NCI-H510A (cell line): ENCODE measurements around the gene PXDN.
"Not testable (repeated sequence)": the region's sequence is repeated elsewhere in the genome, so short reads cannot be mapped to it uniquely, and the experiment has no call there.

Experiments
- DNase-seq: peaks from one replicate; lab custom pipeline; 2025; lab: John Stamatoyannopoulos, UW

The PXDN gene

DNA sequence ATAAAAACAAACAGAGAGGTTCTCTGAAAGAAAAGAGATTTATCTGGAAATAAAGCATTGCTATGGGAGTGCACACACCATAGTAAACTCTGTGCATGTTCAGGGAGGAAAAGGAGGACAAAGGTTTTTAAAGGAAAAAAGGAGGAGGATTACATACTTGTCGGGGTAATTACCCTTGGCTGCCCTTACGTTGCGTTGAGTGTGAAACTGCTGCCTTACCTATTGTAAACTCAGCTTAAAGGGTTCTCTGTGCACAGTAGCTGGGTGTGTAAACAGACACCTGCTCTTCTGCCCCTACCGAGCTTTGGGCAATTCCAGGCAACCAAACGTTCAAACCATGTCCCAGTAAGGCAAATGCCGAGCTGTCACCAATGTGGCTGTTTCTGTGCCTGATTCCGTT lies 29.6 kb upstream of the PXDN start:
- peak; percentile 41 for DNase-seq

DNA sequence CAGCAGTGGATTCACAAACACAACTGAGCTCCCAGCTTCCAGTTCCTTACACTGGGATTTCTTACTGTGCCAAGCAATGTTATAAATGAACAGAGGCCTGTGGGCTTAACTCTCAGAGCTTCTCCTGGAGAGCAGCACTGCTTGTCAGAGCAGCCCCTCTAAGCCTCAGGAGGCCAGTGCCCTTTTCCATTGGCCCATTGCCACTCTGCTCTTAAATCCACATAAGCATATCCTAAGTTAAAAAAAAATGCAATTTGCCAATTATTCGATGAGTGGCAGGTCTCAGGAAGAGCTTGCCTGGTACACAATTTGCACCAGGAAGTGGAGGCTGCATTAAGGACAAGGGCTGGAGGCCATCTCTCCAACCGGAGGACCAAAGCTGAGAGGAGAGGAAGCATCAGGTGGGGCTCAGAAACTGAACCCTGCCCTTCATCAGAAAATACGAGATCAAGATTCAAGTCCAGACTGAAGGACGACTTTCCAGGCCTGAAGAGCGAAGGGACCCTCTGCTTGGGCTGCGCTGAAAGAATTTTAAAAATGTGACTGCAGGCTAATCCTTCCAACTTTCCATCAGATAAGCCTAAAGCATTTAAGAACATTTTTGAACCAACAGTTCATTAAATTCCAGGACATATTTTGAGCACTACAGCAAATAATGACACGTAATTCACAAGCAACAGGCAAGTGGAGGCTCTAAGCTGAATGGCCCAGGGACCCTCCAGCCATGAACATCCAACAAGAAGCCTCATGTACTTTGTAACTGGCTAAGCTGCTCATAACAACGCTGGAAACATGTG lies 28.4 kb upstream of the PXDN start:
- DNase-seq = no peak

DNA sequence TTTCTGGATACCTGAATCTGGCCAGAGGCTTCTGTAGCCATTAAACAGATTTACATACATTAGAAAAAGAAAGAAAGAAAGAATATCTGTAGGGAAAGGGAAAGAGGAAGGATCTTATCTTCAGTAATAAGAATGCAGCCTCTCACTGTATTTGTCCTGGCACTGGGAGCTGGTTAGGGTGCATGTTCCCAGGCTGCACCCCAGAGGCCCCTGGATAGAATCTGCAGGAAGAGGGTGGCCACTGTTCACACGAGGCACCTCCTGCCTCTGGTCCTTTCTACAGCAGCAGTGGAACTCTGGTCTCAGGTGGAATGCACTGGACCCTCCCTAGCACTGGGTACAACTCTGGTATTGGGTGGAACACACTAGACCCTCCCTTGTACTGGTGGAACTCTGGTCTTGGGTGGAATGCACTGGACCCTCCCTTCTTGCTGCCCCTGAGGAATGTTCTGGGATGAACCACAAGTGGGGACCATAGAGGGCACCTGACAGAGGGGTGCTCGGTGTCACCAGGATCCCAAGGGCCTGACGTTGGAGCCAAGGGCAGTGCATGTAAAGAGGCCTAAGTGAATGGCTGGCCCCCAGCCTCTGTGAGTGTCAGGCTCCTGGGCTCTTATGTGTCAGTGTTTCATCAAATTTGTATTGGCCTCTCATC lies 27.4 kb upstream of the PXDN start:
- DNase-seq = no peak

DNA sequence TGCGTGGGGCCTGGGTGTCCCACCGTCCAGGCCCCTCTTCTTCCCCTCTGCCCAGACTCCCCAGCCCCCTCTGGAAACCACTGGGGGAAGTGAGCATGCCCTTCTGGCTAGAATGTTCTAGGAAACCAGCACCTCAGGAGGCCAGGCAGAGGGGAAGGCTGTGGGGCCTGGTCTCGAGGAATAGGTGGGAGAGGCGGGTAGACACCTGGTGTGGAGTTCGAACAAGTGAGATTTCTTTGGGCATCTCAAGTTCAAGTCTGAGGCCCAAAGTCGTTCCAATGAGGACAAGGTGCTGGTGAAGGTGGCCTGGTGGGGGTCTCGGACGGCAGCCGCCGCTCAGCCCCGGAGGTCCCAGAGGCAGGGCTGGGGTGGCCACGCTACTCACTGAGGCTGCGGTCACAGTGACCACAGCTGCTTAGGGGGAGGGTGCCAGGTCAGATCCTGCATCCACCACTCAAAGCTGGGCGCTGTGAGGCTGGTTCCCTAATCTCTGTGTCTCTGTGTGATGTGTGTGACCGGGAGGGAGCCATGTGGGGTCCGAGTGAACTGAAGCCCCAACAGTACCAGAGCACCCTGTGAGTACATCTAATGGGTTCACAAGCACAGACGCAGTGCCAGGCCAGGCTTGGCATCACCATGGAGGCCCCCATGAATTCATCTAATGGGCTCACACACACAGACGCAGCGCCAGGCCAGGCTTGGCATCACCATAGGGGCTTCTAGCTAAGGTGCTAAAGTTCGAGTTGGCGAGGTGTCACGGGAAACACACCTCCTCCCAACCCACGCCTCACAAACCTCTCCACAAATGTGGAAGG lies 26.5 kb upstream of the PXDN start:
- no peak for DNase-seq

DNA sequence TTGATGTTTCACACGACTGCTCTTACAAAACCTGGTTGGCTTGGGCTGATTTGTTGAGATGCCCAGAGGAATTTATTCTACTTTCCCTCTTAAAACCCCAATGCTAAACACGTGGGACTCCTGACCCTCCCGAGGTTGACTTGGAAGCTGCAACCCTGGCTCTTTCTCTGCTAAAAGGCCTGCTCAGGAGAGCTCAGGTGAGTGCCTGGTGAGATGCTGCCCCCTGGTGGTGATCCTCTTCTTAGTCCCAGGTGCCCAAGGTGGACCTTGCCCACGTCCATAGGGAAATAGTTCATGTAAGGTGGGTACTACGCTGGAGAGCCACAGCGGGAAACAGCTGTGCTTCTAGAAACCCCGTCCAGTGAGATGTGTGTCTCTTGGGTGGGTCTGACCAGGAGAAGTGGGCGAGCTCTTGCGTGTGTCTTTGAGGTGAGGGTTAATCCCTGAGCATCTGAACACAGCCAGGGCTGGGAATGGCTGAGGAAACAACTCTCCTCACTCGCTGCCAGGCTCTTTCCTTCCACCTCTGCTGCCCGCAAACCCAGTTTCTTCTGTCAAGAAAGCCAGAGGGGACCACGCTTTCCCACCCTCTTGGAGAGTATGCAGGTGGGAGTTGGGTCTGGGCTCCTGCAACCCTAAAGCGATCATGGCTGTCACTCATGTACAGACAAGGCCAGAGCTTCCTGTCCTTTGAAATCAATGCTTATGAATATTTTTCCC lies 25.5 kb upstream of the PXDN start:
- peak; percentile 70 for DNase-seq

DNA sequence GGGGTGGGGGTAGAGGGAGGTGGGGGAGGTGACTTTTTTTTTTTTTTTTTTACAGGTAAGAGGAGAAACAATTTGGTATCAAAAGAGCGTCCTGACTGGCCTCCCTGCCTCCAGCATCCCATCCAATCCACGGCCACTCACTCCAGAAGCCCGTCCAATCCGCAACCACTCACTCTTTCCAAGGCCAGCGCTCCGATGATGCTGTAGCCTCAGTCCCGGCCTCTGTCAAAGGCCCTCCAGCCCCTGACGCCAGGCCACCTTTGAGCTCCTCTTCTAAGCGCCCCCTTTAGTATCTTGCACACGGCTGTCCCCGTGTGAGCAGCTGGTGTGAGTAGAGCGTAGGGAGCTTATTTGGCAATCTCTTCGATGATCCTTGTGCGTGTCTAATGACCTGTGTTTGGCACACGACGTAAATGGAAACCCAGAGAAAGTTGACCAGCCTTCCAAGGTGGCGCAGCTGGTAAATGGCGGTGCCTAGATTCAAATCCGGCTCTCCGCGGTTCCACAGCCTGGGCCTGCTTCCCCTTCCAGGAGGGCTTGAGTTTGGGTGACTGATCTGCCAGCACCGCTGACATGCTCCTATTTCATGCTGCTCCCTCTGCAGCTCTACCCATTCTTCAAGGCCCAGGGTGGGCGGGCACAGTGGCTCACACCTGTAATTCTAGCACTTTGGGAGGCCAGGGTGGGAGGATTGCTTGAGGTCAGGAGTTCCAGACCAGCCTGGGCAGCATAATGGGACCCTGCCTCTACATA lies 23.8 kb upstream of the PXDN start:
- no peak for DNase-seq

DNA sequence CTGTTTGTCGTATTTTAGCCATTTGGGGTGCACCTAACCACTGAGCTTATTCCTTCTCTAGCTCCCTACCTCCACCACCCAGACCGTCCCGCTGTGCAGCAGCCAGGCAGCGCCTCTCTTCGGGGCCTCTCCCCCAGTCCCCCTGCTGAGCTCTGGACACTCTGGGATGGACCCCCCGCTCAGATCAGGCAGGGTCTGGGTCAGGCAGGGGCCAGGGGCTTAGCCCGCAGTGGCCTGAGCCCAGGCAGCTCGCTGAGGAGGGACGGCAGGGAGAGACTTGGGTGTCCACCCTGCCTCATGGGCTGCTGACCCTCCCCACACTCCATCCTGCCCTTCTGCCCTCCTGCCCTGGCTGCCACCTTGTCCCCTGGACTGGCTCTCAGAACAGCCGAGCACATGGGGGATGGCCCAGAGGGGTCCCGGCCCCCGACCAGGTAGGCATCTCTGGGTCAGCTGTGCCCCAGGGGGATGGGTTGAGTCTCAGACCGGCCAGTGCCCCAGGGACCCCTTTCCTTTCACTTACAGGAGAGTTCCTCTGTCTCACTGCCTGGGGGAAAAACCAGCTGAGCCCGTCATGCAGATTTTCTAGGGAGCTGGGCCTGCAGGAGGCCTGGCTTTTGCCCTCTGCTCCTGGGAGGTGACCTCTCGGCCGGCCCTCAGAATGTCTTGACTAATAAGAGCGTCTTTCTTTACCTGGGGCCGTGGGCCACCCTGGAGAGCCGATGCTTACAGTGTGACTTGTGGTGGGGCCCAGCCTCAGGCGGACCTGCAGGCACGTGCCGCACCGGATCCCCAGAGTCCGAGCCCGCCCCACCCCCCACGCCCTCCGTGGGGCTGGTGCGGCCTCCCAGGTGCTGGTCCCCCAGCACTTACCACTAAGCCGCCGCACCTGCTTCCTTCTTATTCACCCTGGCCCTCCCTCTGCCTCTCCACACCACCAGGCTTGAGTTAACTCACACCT lies 22.8 kb upstream of the PXDN start:
- DNase-seq = no peak

DNA sequence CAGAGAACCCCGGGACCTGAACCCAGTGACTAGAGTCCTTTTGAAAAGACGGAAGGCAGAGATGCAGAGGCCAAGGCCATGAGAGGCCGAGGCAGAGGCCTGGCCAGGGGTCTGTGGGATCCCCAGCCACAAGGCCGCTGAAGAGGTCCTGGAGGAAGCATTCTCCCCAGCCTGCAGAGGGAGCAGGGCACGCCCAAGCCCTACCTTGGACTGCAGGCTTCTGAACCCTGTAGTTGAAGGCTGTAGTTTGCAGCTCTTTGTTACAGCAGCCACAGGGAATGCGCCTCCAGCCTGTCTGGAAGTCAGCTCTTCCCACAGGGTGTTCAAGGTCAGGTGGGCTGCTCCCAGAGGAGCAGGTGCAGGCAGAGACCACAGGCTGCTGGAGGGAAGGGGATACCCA lies 22.1 kb upstream of the PXDN start:
- DNase-seq = no peak

DNA sequence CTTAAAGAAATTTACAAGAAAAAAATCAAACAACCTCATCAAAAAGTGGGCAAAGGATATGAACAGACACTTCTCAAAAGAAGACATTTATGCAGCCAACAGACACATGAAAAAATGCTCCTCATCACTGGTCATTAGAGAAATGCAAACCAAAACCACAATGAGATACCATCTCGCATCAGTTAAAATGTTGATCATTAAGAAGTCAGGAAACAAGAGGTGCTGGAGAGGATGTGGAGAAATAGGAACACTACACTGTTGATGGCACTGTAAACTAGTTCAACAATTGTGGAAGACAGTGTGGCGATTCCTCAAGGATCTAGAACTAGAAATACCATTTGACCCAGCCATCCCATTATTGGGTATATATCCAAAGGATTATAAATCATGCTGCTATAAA lies 20.9 kb upstream of the PXDN start:
- not testable (repeated sequence) for DNase-seq

DNA sequence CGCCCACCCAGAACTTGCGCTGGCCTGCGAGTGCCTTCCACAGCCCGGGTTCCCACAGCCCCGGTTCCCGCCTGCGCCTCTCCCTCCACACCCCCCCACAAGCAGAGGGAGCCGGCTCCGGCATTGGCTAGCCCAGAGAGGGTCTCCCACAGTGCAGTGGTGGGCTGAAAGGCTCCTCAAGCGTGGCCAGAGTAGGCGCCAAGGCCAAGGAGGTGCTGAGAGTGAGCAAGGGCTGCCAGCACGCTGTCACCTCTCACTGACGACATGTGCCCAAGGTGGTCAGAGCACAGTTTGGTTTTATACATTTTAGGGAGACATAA lies 15.3 kb upstream of the PXDN start:
- no peak for DNase-seq

DNA sequence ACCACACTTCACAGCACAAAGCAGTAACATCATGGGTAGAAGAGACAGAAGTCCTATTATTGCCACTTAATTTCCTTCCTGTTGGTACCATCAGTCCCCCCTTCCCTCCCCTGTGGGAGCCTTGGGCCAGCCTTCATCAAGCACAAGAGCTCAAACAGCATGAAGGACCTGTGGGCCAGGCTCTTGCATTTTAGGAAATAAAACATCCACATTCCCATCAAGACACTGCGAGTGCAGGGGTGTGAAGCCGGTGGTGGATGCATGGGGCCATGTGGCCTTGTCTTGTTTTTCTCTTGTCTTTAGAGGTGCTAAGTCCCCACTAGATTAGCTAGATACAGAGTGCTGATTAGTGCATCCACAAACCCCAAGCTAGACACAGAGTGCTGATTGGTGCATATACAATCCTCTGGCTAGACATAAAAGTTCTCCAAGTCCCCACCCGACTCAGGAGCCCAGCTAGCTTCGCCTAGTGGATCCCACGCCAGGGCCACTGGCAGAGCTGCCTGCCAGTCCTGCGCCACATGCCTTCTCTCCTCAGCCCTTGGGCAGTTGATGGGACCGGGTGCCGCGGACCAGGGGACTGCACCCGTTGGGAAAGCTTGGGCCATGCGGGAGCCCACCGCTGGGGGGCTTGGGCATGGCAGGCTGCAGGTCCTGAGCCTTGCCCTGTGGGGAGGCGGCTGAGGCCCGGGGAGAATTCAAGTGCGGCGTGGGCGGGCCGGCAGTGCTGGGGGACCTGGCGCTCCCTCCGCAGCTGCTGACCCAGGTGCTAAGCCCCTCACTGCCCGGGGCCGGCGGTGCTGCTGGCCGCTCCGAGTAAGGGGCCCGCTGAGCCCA lies 14.7 kb upstream of the PXDN start:
- DNase-seq = no peak

DNA sequence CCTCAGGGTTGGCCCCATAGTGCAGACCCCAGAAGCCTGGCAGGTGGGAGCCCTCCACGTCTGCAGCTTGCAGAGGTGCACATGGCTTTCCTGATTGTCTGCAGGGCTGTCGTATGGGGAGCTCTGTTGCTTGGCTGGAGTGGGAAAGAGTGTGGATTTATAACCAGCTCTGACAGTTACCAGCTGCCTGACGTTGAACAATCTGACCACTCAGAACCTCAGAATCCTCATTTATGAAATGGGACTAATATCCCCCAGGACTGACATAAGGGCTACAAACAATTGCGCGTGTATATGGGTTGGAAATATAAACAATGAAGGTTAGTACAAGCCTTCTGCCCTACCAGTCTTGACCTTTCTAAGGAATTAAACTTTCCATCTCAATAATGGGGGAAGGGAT lies 13.9 kb upstream of the PXDN start:
- DNase-seq = no peak

DNA sequence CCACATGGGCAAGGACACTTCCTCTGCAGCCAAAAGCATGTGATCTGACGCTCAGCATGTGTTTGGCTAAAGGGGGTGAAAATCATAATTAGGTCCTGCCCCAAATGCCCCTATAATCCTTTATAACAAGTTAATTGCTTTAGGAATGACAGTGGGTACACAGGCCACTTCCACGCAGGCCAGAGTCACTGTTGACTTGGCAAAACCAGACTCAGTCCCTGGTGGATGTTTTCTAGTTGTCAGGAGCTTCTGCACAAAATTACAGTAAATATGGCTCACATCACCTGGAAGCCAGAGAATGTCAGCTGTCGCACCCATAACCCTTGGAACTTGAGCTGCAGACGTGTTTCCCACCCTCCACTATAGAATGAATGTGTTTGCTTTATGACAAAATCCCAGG lies 13.3 kb upstream of the PXDN start:
- no peak for DNase-seq

DNA sequence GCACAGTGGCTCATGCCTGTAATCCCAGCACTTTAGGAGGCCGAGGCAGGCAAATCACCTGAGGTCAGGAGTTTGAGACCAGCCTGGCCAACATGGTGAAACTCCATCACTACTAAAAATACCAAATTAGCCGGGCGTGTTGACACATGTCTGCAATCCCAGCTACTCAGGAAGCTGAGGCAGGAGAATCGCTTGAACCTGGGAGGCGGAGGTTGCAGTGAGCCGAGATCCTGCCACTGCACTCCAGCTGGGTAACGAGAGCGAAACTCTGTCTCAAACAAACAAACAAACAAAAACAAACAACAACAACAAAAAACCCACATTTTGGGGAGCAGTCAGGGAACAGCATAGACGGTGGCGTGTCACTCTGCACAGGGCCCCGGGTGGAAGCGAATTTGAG lies 12.8 kb upstream of the PXDN start:
- DNase-seq = not testable (repeated sequence)

DNA sequence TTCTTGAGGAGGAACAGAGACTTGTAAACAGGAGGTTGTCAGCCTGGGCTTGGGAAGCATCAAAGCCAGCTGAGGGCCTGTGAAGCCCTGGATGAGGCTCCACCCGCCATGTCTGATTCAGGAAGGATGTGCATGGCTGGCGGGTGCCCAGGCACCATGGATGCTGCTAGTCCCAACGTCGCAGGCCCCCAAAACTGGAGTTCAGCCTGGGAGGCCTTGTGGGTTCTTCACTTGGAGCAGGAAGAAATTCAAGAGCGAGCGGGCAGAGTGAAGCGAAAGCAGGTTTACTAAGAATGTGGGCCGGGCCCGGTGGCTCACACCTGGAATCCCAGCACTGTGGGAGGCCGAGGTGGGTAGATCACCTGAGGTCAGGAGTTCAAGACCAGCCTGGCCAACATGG lies 12.1 kb upstream of the PXDN start:
- no peak for DNase-seq

DNA sequence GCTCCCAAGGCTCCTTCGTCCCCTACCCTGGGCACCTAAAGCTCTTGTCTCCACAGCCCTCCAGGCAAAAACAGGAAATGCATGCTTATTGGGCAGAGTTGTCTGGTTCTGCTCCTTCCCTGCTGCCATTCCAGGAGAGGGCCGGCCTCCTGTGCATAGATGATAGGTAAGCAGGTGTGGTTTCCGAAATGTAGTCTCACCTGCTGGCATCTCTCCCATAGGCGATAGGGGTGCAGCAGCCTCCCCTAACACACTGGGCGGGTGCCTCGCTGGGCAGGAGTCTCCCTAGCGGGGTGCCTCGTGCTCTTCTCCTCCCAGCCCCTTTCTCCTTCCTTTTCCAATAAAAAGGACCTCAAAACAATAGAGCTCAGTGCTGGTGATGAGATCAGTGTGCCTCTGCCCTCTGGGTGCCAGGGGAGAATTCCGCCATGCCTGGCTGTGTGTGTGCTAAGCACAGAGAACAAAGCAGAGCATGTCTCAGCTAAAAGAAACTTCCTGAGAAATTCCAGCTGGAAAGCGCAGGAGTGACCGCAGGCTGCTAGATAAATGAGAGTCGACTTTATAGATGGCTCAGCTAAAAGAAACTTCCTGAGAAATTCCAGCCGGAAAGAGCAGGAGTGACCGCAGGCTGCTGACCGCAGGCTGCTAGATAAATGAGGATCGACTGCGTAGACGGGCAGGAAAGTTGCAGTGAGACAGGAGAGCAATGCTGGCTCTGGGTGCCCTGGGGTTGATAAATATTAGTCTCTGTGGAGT lies 11.3 kb upstream of the PXDN start:
- no peak for DNase-seq

DNA sequence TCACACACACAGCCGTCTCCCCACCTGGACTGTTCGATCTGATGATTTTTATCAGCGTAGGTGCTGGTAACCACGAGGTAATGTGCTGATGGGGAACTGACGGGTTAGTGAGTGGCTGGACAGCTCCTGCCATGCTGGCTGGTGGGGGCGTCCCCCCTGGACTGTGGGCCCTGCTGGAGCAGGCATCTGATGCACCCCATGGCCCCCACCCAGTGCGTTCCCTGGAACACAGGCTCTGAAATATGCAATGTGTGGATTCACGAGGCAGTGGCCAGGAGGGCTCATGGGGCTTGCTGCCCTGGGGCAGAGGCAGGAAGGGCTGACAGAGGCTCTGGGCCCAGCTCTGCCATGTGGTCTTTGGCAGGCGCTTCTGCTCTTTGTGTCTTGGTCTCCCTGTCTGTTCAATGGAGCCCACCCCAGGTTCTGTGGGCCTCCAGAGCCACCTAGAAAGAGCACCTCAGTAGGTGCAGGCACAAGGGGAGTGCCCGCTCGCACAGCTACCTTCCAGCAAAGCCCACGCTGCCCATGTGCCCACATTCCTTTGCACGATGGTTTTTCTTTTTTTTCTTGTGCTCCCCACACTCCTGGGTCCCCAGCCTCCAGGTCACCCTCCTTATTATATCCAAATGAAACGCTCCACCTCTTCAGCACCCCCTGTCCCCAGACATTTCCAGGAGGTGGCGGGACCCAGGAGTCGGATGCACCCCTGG lies 10.3 kb upstream of the PXDN start:
- no peak for DNase-seq

DNA sequence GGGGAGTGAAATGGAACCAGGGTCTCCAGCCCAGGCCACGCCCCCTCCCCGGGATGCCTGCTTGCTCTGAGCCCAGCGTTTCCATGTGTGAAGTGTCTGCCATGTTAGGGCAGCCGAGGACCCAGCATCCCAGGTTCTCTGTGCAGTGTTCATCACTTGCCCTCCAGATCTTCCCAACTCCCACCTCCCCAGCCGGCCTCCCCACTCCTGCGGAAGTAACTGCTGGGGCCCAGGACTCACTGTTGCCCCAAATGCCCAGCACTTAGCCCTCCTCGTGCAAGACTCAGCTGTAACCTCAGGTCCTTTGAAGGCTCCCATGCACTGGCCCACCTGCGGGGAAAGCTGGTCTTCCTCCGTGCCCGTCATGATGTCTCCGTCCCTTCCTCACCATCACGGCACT lies 9.7 kb upstream of the PXDN start:
- DNase-seq = no peak
